SW480 (cell line): ENCODE data around the gene CTSD.
"Not testable (repeated sequence)": the region's sequence is repeated elsewhere in the genome, so short reads cannot be mapped to it uniquely, and the experiment has no call there.

Experiments used
- DNase-seq: peaks from one replicate; pipeline ENCODE4 v3.0.0-alpha.2; 2016; ENCODE audit warnings: low spot score

The CTSD gene

GRCh38 chr11:1763796-1764661 is at the start of gene CTSD:
CTSD (minus strand) TSS chr11:1763927; CDS start chr11:1763859, 68 bp downstream.
- DNase-seq = peak; percentile 64

- DNase-seq = not testable (repeated sequence)
These were observed 49.6 kb upstream of the CTSD start for GRCh38 chr11:1813356-1813755.

GRCh38 chr11:1812801-1813200 is 49.1 kb upstream of the CTSD start:
- no peak for DNase-seq

- no peak for DNase-seq
These were observed 48.5 kb upstream of the CTSD start for GRCh38 chr11:1812274-1812673.

GRCh38 chr11:1810761-1811160 is 47.0 kb upstream of the CTSD start:
- DNase-seq = no peak

GRCh38 chr11:1807264-1807995 is 43.7 kb upstream of the CTSD start:
- no peak for DNase-seq

GRCh38 chr11:1805525-1805924 is 41.8 kb upstream of the CTSD start:
- DNase-seq = no peak

GRCh38 chr11:1803835-1804519 is 40.2 kb upstream of the CTSD start:
- DNase-seq = not testable (repeated sequence)

- DNase-seq = no peak
These were observed 39.5 kb upstream of the CTSD start for GRCh38 chr11:1803246-1803645.

- DNase-seq = no peak
These were observed 33.8 kb upstream of the CTSD start for GRCh38 chr11:1797391-1798125.

GRCh38 chr11:1796413-1797011 is 32.8 kb upstream of the CTSD start:
- DNase-seq = no peak

- no peak for DNase-seq
These were observed 29.4 kb upstream of the CTSD start for GRCh38 chr11:1793081-1793480.

GRCh38 chr11:1792461-1792860 is 28.7 kb upstream of the CTSD start:
- DNase-seq = no peak

GRCh38 chr11:1791912-1792311 is 28.2 kb upstream of the CTSD start:
- DNase-seq = no peak

GRCh38 chr11:1786466-1786865 is 22.7 kb upstream of the CTSD start:
- DNase-seq = no peak

- DNase-seq = no peak
These were observed 22.2 kb upstream of the CTSD start for GRCh38 chr11:1785749-1786413.

GRCh38 chr11:1784761-1785650 is 21.3 kb upstream of the CTSD start:
- no peak for DNase-seq

- no peak for DNase-seq
These were observed 20.2 kb upstream of the CTSD start for GRCh38 chr11:1783725-1784529.
